HFF-Myc (cell line): ENCODE results near the gene PNLIPRP2.

Experiments
- DNase-seq: peaks from one replicate; pipeline ENCODE4 v3.0.0-alpha.2; 2011; ENCODE audit warnings: low read depth; ENCODE audit errors: extremely low read depth
- H3K4me3 ChIP-seq: replicated peaks from 2 replicates; pipeline ENCODE4 v1.5.1; 2011; ENCODE audit warnings: low read depth, mild to moderate bottlenecking, control low read depth, low read length
- CTCF ChIP-seq: IDR thresholded peaks from 2 replicates; pipeline ENCODE4 v1.5.1; 2012; ENCODE audit warnings: mild to moderate bottlenecking, low read depth, low read length, control low read depth; ENCODE audit errors: missing control alignments

Gene PNLIPRP2

GRCh38 chr10:116602648-116603400 is 17.9 kb upstream of the PNLIPRP2 start:
- no peak overlapping the region for H3K4me3 ChIP-seq
- no peak for DNase-seq
- no peak for TF ChIP-seq CTCF

GRCh38 chr10:116606061-116606483 is 14.7 kb upstream of the PNLIPRP2 start:
- no peak for TF ChIP-seq CTCF

GRCh38 chr10:116607336-116607735 is 13.4 kb upstream of the PNLIPRP2 start:
- no peak for TF ChIP-seq CTCF
- H3K4me3 ChIP-seq = no peak overlapping the region
- no peak for DNase-seq

More at GRCh38 chr10:116606061-116606483, 14.7 kb upstream of the PNLIPRP2 start:
- no peak for DNase-seq
- H3K4me3 ChIP-seq = no peak overlapping the region

- no peak for DNase-seq
- peak overlapping the region; percentile 17; the same call in 1 of the 2 replicates for H3K4me3 ChIP-seq
- no peak for TF ChIP-seq CTCF
Measured at GRCh38 chr10:116608686-116609594, 11.8 kb upstream of the PNLIPRP2 start.

GRCh38 chr10:116610443-116611152 is 10.2 kb upstream of the PNLIPRP2 start:
- DNase-seq = no peak
- no peak overlapping the region for H3K4me3 ChIP-seq
- TF ChIP-seq CTCF = no peak

GRCh38 chr10:116611153-116611545 is 9.6 kb upstream of the PNLIPRP2 start:
- H3K4me3 ChIP-seq = no peak overlapping the region
- TF ChIP-seq CTCF = no peak
- DNase-seq = no peak
